Measurements from ENCODE around the gene AFDN. TPM values are rescaled to one million over a fixed set of nuclear protein-coding genes. Genes with fewer than 3 reads are reported as not detected.
"Not testable (repeated sequence)": the region's sequence is repeated elsewhere in the genome, so short reads cannot be mapped to it uniquely, and the experiment has no call there.

Gene AFDN
- total RNA-seq, 2 donors from 2014 or later = 13.5 to 15.4 TPM

GRCh38 chr6:167962711-167963110, 136.0 kb downstream of the AFDN start:
- ATAC-seq = no peak
- Mint-ChIP-seq H3K27ac (no peak overlapping the region), H3K9me3 (no peaks in the 10 kb centered on the region), H3K36me3 (no peaks in the 10 kb centered on the region)
- no peak for DNase-seq (ENCODE audit: low spot score in 2 of 2)

GRCh38 chr6:167963589-167964057, 136.9 kb downstream of the AFDN start:
- no peaks in the 10 kb centered on the region for H3K36me3 Mint-ChIP-seq
- H3K27ac Mint-ChIP-seq = no peak overlapping the region
- DNase-seq (ENCODE audit: low spot score in 2 of 2) (no peak), ATAC-seq (no peak)
- H3K9me3 Mint-ChIP-seq = no peaks in the 10 kb centered on the region

- no peak for DNase-seq (ENCODE audit: low spot score in 2 of 2)
- no peaks in the 10 kb centered on the region for H3K9me3 Mint-ChIP-seq
- H3K36me3 Mint-ChIP-seq = no peaks in the 10 kb centered on the region
- ATAC-seq = no peak
- H3K27ac Mint-ChIP-seq = no peak overlapping the region
Observed at GRCh38 chr6:167965592-167966539, 139.2 kb downstream of the AFDN start.

- DNase-seq (ENCODE audit: low spot score in 2 of 2) (no peak), ATAC-seq (no peak)
- H3K9me3 Mint-ChIP-seq = no peaks in the 10 kb centered on the region
- no peaks in the 10 kb centered on the region for H3K36me3 Mint-ChIP-seq
- H3K27ac Mint-ChIP-seq = no peak overlapping the region
Observed at GRCh38 chr6:167966540-167966905, 139.8 kb downstream of the AFDN start.

- peak in 1 of 2 donors; percentile 55 for DNase-seq (ENCODE audit: low spot score in 2 of 2)
- Mint-ChIP-seq H3K9me3 (no peaks in the 10 kb centered on the region), H3K27ac (peak overlapping the region in 1 of 2 donors; percentile 66), H3K36me3 (no peaks in the 10 kb centered on the region)
- ATAC-seq = peak in 1 of 2 donors; percentile 56
Observed at GRCh38 chr6:167968091-167968490, 141.4 kb downstream of the AFDN start.

- no peak for ATAC-seq
Observed at GRCh38 chr6:167970230-167970629, 143.5 kb downstream of the AFDN start.

GRCh38 chr6:167972193-167972592, 145.5 kb downstream of the AFDN start:
- no peak overlapping the region for H3K27ac Mint-ChIP-seq
- ATAC-seq (no peak), DNase-seq (ENCODE audit: low spot score in 2 of 2) (no peak)
- H3K36me3 Mint-ChIP-seq = no peaks in the 10 kb centered on the region
- H3K9me3 Mint-ChIP-seq = no peaks in the 10 kb centered on the region

More at GRCh38 chr6:167970230-167970629, 143.5 kb downstream of the AFDN start:
- Mint-ChIP-seq H3K36me3 (no peaks in the 10 kb centered on the region), H3K27ac (no peak overlapping the region), H3K9me3 (no peaks in the 10 kb centered on the region)
- no peak for DNase-seq (ENCODE audit: low spot score in 2 of 2)

- no peak for ATAC-seq
- H3K27ac Mint-ChIP-seq = no peak overlapping the region
- no peaks in the 10 kb centered on the region for H3K36me3 Mint-ChIP-seq
- DNase-seq (ENCODE audit: low spot score in 2 of 2) = no peak
- no peaks in the 10 kb centered on the region for H3K9me3 Mint-ChIP-seq
Observed at GRCh38 chr6:167973148-167973885, 146.6 kb downstream of the AFDN start.

- Mint-ChIP-seq H3K36me3 (no peaks in the 10 kb centered on the region), H3K9me3 (no peaks in the 10 kb centered on the region), H3K27ac (no peak overlapping the region)
- DNase-seq (ENCODE audit: low spot score in 2 of 2) (no peak), ATAC-seq (no peak)
Observed at GRCh38 chr6:167974640-167975344, 148.1 kb downstream of the AFDN start.

- Mint-ChIP-seq H3K9me3 (no peaks in the 10 kb centered on the region), H3K36me3 (no peaks in the 10 kb centered on the region), H3K27ac (no peak overlapping the region)
- no peak for DNase-seq (ENCODE audit: low spot score in 2 of 2)
- no peak for ATAC-seq
Observed at GRCh38 chr6:167975458-167975857, 148.7 kb downstream of the AFDN start.

- H3K36me3 Mint-ChIP-seq; H3K9me3 Mint-ChIP-seq; DNase-seq (ENCODE audit: low spot score in 2 of 2); ATAC-seq; H3K27ac Mint-ChIP-seq: not testable (repeated sequence)
Observed at GRCh38 chr6:167976116-167976657, 149.5 kb downstream of the AFDN start.

- DNase-seq (ENCODE audit: low spot score in 2 of 2) (no peak), ATAC-seq (no peak)
- Mint-ChIP-seq H3K27ac (no peak overlapping the region), H3K36me3 (no peaks in the 10 kb centered on the region), H3K9me3 (no peaks in the 10 kb centered on the region)
Observed at GRCh38 chr6:167976708-167977107, 150.0 kb downstream of the AFDN start.

- Mint-ChIP-seq H3K27ac (no peak overlapping the region), H3K9me3 (no peaks in the 10 kb centered on the region), H3K36me3 (no peaks in the 10 kb centered on the region)
- DNase-seq (ENCODE audit: low spot score in 2 of 2) (no peak), ATAC-seq (no peak)
Observed at GRCh38 chr6:167977717-167978467, 151.2 kb downstream of the AFDN start.

GRCh38 chr6:167978607-167979006, 151.9 kb downstream of the AFDN start:
- H3K9me3 Mint-ChIP-seq = no peaks in the 10 kb centered on the region
- DNase-seq (ENCODE audit: low spot score in 2 of 2) (no peak), ATAC-seq (no peak)
- H3K27ac Mint-ChIP-seq = no peak overlapping the region
- no peaks in the 10 kb centered on the region for H3K36me3 Mint-ChIP-seq

- Mint-ChIP-seq H3K27ac (no peak overlapping the region), H3K36me3 (no peaks in the 10 kb centered on the region), H3K9me3 (no peaks in the 10 kb centered on the region)
- ATAC-seq (no peak), DNase-seq (ENCODE audit: low spot score in 2 of 2) (no peak)
Observed at GRCh38 chr6:167979436-167980139, 152.9 kb downstream of the AFDN start.

All from activated naive CD4-positive, alpha-beta T cell treated with anti-CD3 and anti-CD28 coated beads, Interleukin-2, amount 50 U/mL, for 72 hours (primary cell).